PC-9 (cell line): ENCODE measurements around the gene TMEM82.

Experiments used
- CTCF ChIP-seq: fragments of 200-600 bp; sonication (generic); conservative IDR thresholded peaks from 2 replicates; pipeline ENCODE4 v1.6.1; 2017; ENCODE audit warnings: mixed run types, antibody characterized with exemption, mild to moderate bottlenecking, moderate library complexity
- EZH2 ChIP-seq: fragments of 200-600 bp; sonication (generic); IDR thresholded peaks from 2 replicates; pipeline ENCODE4 v1.8.0; 2017; ENCODE audit warnings: antibody characterized with exemption, low read depth

GRCh38 chr1:15732686-15733081 lies 9.6 kb upstream of the TMEM82 start:
- no peak for TF ChIP-seq CTCF
- TF ChIP-seq EZH2 = no peak
